HG03097 (cell line): ENCODE measurements around the gene PICK1.

ENCODE experiments used
- ATAC-seq: cut with Tn5 transposase; IDR thresholded peaks from one replicate; pipeline ENCODE4 v1.9.1; 2021; ENCODE audit not compliant: unreplicated experiment, low FRiP score

The PICK1 gene

GRCh38 chr22:38056969-38057891 is at the start of gene PICK1:
PICK1 (plus strand) TSS chr22:38057404; CDS start chr22:38057810, 406 bp downstream.
- no peak for ATAC-seq

DNA sequence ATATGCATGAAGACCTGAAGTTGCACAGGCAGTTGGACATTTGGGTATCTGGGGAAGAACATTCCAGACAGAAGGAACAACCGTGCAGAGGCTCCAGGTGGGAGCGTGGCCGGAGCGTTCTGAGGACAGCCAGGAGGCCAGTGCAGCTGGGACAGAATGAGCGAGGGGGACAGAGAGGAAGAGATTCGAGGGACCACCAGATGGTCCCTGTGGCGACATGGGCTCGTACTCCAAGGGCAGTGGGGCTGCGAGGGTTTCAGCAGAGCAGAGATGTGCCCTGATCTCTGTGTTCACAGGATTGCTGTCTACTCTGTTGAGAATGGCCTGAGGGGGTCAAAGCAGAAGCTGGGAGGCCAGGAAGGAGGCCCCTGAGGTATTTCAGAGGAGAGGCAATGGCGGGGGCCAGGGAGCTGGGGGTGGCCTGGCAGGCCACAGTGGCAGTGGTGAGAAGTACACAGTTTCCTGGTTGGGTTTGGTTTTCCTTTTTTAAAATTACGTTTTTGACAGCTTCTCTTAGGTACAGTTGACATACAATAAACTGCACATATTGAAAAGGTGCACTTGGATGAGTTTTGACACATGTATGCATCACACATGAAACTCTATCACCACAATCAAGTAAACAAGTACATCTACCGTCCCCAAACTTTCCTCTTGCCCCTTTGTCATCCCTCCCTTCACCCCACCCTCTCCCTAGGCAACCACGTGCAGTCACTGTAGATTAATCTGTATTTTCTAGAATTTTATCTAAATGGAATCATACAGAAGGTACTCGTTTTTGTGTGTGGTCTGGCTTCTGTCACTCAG is 48.0 kb upstream of the PICK1 start:
- no peak for ATAC-seq

DNA sequence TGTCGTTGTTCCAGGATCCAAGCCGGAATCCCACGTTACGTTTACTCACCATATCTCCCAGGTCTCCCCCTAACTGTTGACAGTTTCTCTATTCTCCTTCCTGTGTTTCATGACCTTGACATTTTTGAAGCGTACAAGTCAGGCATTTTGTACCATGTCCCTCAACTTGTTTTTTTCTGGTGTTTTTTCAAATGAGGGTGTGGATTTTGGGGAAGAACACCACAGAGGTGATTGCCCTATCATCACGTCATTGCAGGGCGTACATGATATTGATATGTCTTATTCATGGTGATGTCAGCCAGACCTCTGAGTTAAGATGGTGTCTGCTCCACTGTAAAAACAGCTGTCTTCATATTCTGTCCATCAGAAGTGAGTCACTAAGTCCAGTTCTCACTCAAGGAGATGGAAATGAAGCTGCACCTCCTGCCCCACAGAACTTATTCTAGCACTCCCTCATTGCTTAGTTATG is 44.6 kb upstream of the PICK1 start:
- no peak for ATAC-seq

DNA sequence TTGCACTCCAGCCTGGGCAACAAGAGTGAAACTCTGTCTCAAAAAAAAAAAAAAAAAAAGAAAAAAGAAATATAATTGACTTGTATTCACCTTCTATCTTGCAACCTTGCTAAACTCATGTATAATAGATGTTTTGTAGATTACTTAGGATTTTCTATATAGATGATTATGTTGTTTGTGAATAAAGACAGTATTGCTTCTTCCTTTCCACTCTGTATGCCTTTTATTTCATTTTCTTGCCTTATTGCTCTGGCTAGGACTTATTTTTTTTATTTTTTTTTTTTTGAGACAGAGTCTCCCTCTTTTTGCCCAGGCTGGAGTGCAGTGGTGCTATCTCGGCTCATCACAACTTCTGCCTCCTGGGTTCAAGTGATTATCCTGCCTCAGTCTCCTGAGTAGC is 43.1 kb upstream of the PICK1 start:
- no peak for ATAC-seq

DNA sequence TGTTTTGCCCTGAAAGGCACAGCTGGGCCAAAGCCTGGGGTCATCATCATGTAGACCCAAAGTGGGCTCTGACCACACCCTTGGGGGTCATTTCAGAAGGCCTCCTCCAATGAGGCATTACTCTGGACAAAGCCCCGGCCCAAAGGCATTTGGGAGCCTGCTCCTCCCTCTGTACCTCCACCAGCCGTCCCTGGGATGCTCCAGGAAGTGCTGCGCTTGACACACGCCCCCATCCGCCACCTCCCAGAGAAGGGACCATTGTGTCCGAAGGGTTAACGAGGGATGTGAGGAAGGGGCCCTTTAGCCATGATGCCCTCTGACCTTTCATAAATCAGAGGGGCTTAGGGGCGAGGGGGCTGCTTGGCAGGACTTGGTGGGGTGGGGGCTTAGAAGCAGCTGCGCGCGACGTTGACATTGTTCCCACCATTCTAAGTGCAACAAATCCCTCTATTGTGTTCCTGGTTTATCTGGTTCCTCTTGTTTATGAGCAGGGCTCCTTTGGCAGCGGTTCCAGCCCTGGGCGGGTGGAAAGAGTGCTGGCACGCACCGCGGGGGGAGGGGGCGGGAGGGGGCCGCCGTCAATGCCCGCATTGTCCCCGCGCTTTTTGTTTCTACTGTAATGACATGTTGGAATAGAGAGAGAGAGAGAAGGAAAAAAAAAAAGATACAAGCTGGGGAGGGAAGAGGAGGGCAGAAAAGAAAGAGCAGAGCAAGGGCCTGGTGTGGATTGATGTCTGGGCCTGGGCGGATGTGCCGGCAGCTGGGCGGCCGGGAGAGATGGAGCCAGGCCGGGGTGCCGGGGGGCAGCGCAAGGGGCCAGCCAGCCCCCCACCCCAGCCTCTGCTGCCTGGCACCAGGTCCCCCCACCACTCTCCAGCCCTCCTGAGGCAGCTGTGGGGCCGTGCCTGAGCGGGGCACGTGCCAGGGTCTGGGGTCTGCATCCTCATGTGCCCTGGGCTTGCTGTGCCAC is 40.7 kb upstream of the PICK1 start:
- no peak for ATAC-seq

GRCh38 chr22:38017272-38017920 is 39.8 kb upstream of the PICK1 start:
- ATAC-seq: no peak

GRCh38 chr22:38017939-38018885 is 39.0 kb upstream of the PICK1 start:
- ATAC-seq: no peak

- no peak for ATAC-seq
Measured at GRCh38 chr22:38018938-38019827, 38.0 kb upstream of the PICK1 start.

DNA sequence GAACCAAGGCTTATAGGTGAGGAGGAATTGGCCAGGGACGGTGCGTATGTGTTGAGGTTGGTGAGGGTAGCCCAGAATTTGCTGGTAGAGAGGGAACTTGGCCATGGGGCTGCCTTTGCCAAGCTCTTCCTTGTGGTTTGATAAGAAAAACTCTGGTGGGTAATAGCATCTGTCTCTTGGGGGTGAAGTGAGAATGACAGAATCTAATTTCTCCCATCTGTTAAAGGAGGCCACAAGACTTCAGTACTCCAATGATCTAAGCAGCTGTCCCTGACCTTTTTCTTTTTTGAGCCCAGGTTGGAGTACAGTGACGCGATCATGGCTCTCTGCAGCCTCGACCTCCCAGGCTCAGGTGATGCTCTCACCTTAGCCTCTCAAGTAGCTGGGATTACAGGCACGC is 36.0 kb upstream of the PICK1 start:
- ATAC-seq: no peak

GRCh38 chr22:38023045-38023444 is 34.2 kb upstream of the PICK1 start:
- no peak for ATAC-seq

- no peak for ATAC-seq
Measured at GRCh38 chr22:38025514-38025913, 31.7 kb upstream of the PICK1 start.

DNA sequence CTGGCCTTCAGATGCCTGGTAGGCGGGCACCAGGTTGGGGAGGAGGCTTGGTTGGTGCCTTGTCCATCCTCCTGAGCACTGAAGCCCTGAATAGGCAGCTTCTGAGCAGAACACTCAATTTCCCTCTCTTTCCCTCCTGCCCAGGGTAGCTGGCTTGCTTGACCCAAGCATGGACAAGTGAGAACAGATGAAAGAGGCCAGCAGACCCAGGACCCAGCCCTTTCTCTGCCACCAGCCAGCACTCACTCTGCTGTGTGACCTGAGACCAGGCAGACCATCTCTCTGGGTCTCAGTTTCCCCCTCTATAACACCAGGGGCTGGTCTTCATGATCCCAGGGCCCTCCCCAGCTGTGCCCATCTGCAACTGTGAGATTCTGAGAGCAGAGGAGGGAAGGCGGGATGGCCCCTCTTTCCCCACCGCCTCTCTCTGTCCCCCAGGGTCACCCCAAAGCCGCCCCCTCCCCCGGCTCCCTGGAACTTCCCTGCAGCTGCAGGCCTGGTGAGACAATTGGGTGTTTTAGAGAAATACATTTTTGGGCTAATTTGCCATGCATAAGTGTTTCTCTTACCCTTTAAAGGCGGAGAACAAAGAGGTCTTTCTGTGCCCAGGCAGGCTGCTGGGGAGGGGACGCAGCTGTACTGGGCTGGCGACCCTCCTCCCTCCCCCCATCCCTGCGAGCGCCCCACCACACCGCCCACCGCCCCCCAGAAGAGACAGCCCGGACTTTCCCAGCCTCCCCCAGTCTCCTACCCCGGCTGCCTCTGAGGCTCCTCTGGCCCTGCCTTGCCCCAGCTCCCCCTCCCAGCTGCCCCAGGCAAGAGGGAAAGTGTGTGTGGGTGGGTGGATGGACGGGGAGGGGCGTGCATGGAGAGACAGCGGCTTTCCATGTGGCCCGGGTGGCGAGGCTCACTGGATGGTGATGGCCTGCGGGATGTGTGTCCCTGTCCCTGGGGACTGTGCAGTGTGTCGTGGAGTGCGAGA is 30.8 kb upstream of the PICK1 start:
- no peak for ATAC-seq

GRCh38 chr22:38027487-38027886 is 29.7 kb upstream of the PICK1 start:
- ATAC-seq: no peak

DNA sequence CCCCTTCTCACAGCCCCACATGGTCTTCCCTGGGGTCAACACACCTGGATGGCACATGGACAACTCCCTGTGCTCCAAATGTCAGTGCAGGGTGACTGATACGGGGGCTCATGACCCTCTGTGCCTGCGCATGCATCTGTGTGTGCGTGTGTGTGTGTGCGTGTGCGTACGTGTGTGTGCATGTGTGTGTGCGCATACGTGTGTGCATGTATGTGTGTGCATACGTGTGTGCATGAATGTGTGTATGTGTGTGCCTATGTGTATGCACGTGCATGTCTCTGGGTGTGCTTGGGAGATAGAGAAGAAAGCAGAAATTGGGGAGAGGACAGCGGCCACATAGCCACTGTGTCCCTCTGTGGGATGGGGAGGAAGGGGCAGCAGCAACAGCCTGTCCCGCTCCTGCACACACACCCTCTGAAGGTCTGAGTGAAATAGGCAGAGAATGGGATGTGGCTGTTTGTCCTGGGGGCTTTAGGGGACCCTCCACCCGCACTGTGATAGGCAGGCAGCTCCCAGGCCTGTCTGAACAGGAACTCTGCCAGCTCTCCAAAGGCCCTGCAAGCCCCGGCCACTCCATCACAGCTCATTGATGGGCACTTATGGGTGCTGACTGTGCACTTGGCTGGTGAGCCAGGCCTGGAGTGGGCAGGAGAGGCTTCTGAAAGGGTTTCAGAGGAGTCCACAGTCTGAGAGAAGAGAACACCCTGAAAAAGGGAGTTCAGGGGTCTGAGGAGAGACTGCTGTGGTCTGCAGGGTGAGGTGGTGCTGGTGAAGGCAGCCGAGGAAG is 28.7 kb upstream of the PICK1 start:
- ATAC-seq: no peak

DNA sequence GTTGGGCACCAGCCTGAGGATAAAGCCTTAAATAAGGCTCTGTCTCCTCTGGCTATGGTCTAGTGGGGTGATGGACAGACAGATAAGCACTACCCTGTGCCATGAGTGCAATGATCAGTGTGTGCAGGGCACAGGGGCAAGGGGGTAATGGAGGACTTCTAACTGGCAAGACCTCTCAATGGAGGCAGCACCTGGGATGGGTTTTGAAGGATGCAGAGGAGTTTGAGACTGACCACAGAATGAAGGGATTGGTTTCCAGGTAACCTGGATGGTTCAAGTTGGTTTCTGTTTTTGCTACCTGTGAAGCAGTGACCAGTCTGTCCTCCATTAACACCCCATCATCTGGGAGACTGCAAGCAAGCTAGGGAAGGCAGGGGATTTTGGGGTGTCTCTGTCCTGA is 27.8 kb upstream of the PICK1 start:
- ATAC-seq: no peak

DNA sequence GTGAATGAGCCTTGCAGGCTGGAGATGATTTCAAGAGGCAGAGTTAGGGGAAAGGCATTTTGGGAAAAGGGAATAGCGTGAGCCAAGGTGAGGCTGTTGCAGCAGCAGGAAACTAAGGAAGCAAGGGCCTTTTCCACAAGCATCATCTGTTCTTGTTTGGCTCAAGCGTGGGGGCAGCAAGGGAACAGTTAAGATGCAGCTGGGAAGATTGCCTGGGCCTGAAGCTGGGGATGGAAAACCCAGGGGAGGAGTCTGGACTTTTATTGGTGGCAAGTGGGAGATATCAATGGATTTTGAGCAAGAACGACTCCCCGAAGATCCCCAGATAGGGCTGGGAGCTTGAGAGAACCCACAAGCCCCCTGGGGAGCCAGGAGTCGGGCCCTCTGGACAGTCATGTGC is 27.3 kb upstream of the PICK1 start:
- ATAC-seq: no peak
